Esophagus muscularis mucosa (tissue), 4 donors: ENCODE results near the gene SLCO2A1.

ENCODE experiments used
- CTCF ChIP-seq, 3 experiments: fragments of 200-600 bp in 2 of 3; fragments of 450-650 bp in 1 of 3; sonication (generic) in 2 of 3; IDR thresholded peaks; one replicate each; pipeline ENCODE4 v1.5.1; 2017 to 2019; ENCODE audit warnings: antibody characterized with exemption in 3 of 3, mild to moderate bottlenecking in 2 of 3, moderate library complexity in 1 of 3
- EP300 ChIP-seq: sonication (generic); formaldehyde crosslinking; IDR thresholded peaks from one replicate; pipeline ENCODE4 v1.6.1; 2017; ENCODE audit warnings: antibody characterized with exemption
- POLR2A ChIP-seq: fragments of 450-650 bp; IDR thresholded peaks from one replicate; pipeline ENCODE4 v1.6.1; 2017; ENCODE audit warnings: antibody characterized with exemption, moderate library complexity, mild to moderate bottlenecking, low read depth
- POLR2AphosphoS5 ChIP-seq, 2 donors: sonication (generic); formaldehyde crosslinking; IDR thresholded peaks; one replicate each; pipeline ENCODE4 v1.6.1; 2017; ENCODE audit warnings: antibody characterized with exemption in 2 of 2

GRCh38 chr3:134079111-134079547, 49.4 kb upstream of the SLCO2A1 start:
- TF ChIP-seq POLR2AphosphoS5 (IDR thresholded peaks at IDR 0.05) (no peak), CTCF (IDR thresholded peaks at IDR 0.05) (no peak), EP300 (no peak), POLR2A (no peak)
